LNCAP (cell line): Measurements from ENCODE around the gene TRAF3IP1.

Source experiments
- CTCF ChIP-seq: fragments of 450-650 bp; IDR thresholded peaks from 2 replicates; pipeline ENCODE4 v1.5.1; 2017; ENCODE audit warnings: mild to moderate bottlenecking

TRAF3IP1 gene, protein sequence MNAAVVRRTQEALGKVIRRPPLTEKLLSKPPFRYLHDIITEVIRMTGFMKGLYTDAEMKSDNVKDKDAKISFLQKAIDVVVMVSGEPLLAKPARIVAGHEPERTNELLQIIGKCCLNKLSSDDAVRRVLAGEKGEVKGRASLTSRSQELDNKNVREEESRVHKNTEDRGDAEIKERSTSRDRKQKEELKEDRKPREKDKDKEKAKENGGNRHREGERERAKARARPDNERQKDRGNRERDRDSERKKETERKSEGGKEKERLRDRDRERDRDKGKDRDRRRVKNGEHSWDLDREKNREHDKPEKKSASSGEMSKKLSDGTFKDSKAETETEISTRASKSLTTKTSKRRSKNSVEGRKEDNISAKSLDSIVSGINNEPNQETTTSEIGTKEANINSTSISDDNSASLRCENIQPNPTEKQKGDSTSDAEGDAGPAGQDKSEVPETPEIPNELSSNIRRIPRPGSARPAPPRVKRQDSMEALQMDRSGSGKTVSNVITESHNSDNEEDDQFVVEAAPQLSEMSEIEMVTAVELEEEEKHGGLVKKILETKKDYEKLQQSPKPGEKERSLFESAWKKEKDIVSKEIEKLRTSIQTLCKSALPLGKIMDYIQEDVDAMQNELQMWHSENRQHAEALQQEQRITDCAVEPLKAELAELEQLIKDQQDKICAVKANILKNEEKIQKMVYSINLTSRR

GRCh38 chr2:238320246-238320647, at the start of gene TRAF3IP1:
TRAF3IP1 (plus strand) TSS chr2:238320518; CDS start chr2:238320663, 145 bp downstream.
- no peak for TF ChIP-seq CTCF

DNA sequence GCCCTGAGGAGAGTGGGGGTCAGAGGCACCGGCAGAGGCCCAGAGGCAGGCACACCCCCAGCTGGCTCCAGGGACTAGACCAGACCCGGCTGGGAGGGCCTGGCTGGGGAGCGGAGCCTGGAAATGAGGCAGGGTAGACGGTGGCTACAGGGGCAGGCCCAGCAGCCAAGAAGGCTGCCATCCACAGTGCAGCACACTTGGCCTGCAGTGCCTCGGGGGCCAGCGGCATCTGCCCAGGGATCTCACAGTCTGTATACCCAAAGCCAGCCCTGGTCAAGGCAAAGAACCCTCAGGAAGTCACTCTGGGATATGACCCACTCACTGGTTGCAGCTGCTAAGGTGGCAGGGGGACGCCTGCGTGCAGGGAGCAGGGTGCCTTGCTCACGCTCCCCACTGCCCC, 49.7 kb upstream of the TRAF3IP1 start:
- no peak for TF ChIP-seq CTCF

DNA sequence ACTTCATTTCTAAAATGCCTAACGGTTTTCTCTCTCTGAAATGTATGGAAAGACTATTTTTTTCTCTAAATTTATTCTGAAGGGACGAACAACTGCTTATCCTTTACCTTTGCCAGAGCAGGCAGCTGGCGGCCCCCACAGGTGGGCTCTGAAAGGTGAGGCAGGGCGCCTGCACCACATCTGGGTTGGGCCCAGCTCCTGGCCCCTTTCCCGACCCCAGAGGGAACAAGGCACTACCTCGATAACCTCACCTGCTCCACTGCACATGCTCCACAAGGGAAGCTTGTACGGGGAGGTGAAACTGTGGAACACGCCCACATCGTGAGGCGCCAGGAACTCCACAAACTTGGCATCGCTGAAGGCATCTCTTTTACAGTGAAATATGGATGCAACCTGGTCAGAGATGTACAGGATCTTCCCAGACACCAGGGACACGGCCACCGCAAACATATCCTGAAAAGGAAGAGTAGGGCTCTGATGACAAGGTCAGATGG, 49.2 kb upstream of the TRAF3IP1 start:
- no peak for TF ChIP-seq CTCF

GRCh38 chr2:238272156-238272555, 48.2 kb upstream of the TRAF3IP1 start:
- no peak for TF ChIP-seq CTCF

GRCh38 chr2:238274152-238274865, 46.0 kb upstream of the TRAF3IP1 start:
- TF ChIP-seq CTCF = no peak

- no peak; the same call in 1 of the 2 replicates for TF ChIP-seq CTCF
Measured at GRCh38 chr2:238277695-238278094, 42.6 kb upstream of the TRAF3IP1 start.

GRCh38 chr2:238278626-238279323, 41.5 kb upstream of the TRAF3IP1 start:
- no peak for TF ChIP-seq CTCF
